GM18907 (cell line): ENCODE data around the gene PDE1C.
"Not testable (repeated sequence)": the region's sequence is repeated elsewhere in the genome, so short reads cannot be mapped to it uniquely, and the experiment has no call there.

ENCODE experiments used
- ATAC-seq: cut with Tn5 transposase; IDR thresholded peaks from one replicate; pipeline ENCODE4 v1.9.1; 2021; ENCODE audit warnings: mild to moderate bottlenecking, moderate library complexity; ENCODE audit not compliant: unreplicated experiment

PDE1C gene

GRCh38 chr7:32070406-32071360, at the start of gene PDE1C:
Gene PDE1C (minus strand): TSS chr7:32070407.
- no peak for ATAC-seq

- no peak for ATAC-seq
Measured at GRCh38 chr7:32119790-32120196, 49.6 kb upstream of the PDE1C start.

- ATAC-seq, result no peak
Measured at GRCh38 chr7:32117837-32118236, 47.6 kb upstream of the PDE1C start.

- no peak for ATAC-seq
Measured at GRCh38 chr7:32116436-32116835, 46.2 kb upstream of the PDE1C start.

- no peak for ATAC-seq
Measured at GRCh38 chr7:32115831-32116230, 45.6 kb upstream of the PDE1C start.

GRCh38 chr7:32108651-32109050, 38.4 kb upstream of the PDE1C start:
- no peak for ATAC-seq

GRCh38 chr7:32104766-32105165, 34.6 kb upstream of the PDE1C start:
- no peak for ATAC-seq

GRCh38 chr7:32103361-32103760, 33.2 kb upstream of the PDE1C start:
- no peak for ATAC-seq

- no peak for ATAC-seq
Measured at GRCh38 chr7:32102432-32102873, 32.2 kb upstream of the PDE1C start.

GRCh38 chr7:32100407-32100907, 30.2 kb upstream of the PDE1C start:
- no peak for ATAC-seq

- ATAC-seq, result no peak
Measured at GRCh38 chr7:32094516-32094915, 24.3 kb upstream of the PDE1C start.

- ATAC-seq, result no peak
Measured at GRCh38 chr7:32093415-32094408, 23.5 kb upstream of the PDE1C start.

GRCh38 chr7:32092346-32092745, 22.1 kb upstream of the PDE1C start:
- no peak for ATAC-seq

GRCh38 chr7:32091608-32092210, 21.5 kb upstream of the PDE1C start:
- no peak for ATAC-seq

GRCh38 chr7:32089678-32090077, 19.5 kb upstream of the PDE1C start:
- no peak for ATAC-seq

GRCh38 chr7:32089256-32089655, 19.0 kb upstream of the PDE1C start:
- no peak for ATAC-seq

- ATAC-seq, result no peak
Measured at GRCh38 chr7:32088451-32088881, 18.3 kb upstream of the PDE1C start.

- ATAC-seq, result no peak
Measured at GRCh38 chr7:32079510-32079909, 9.3 kb upstream of the PDE1C start.

GRCh38 chr7:32078824-32079223, 8.6 kb upstream of the PDE1C start:
- no peak for ATAC-seq

- ATAC-seq, result no peak
Measured at GRCh38 chr7:32077806-32078205, 7.6 kb upstream of the PDE1C start.

GRCh38 chr7:32076802-32077201, 6.6 kb upstream of the PDE1C start:
- ATAC-seq, result not testable (repeated sequence)
